HPDE6-E6E7 (cell line): ENCODE results near the gene CBFA2T3.

ENCODE experiments used
- DNase-seq: peaks from one replicate; pipeline ENCODE4 v3.0.0; 2011; ENCODE audit warnings: missing footprints; ENCODE audit errors: extremely low spot score

The CBFA2T3 gene

GRCh38 chr16:88962478-88963152 is 14.4 kb downstream of the CBFA2T3 start:
- no peak for DNase-seq

GRCh38 chr16:88961011-88961410 is 16.0 kb downstream of the CBFA2T3 start:
- no peak for DNase-seq

GRCh38 chr16:88960516-88960915 is 16.5 kb downstream of the CBFA2T3 start:
- no peak for DNase-seq

- DNase-seq = no peak
These were observed 18.0 kb downstream of the CBFA2T3 start for GRCh38 chr16:88959022-88959421.

- DNase-seq = no peak
These were observed 19.0 kb downstream of the CBFA2T3 start for GRCh38 chr16:88957887-88958577.

GRCh38 chr16:88957433-88957767 is 19.6 kb downstream of the CBFA2T3 start:
- no peak for DNase-seq

- no peak for DNase-seq
These were observed 20.2 kb downstream of the CBFA2T3 start for GRCh38 chr16:88956546-88957432.

GRCh38 chr16:88955906-88956305 is 21.1 kb downstream of the CBFA2T3 start:
- no peak for DNase-seq

- DNase-seq = no peak
These were observed 23.9 kb downstream of the CBFA2T3 start for GRCh38 chr16:88953003-88953690.

GRCh38 chr16:88951989-88952388 is 25.0 kb downstream of the CBFA2T3 start:
- DNase-seq = no peak

GRCh38 chr16:88951501-88951900 is 25.5 kb downstream of the CBFA2T3 start:
- DNase-seq = no peak

- no peak for DNase-seq
These were observed 28.1 kb downstream of the CBFA2T3 start for GRCh38 chr16:88948781-88949490.

- DNase-seq = no peak
These were observed 31.5 kb downstream of the CBFA2T3 start for GRCh38 chr16:88945473-88945872.

GRCh38 chr16:88943741-88944140 is 33.3 kb downstream of the CBFA2T3 start:
- no peak for DNase-seq

GRCh38 chr16:88943131-88943664 is 33.8 kb downstream of the CBFA2T3 start:
- DNase-seq = no peak

GRCh38 chr16:88941913-88942909 is 34.8 kb downstream of the CBFA2T3 start:
- no peak for DNase-seq

- no peak for DNase-seq
These were observed 35.9 kb downstream of the CBFA2T3 start for GRCh38 chr16:88940862-88941817.

- DNase-seq = no peak
These were observed 36.8 kb downstream of the CBFA2T3 start for GRCh38 chr16:88939972-88940861.
